ENCODE measurements around the gene SRD5A2.

DNA sequence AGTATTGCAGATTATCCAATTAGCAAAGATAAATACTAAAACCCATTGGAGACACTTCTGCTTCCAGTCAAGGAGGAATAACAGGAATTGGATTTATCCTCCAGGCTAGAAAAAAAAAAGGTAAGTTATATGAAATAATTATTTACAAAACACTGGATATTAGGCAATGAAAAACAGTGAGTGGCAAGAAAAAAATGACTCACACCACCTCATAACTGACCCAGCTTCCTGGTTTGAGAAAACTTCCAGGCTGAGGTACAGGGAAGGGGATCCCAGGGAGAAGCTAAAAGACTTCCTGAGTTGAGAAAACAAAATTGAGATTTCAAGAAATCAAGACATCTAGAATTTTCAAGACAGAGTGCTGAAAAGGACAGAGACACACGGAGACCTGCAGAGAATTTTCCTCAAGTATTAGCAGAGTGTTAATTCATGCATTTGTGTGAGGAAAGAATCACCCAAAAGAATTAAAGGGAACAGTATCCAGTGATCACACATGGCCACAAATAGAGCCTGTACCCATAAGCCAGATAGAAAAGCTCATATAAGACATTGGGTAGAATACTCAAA is 17.4 kb downstream of the SRD5A2 start:
- TF ChIP-seq POLR2A (IDR thresholded peaks at IDR 0.05), result no peak
- TF ChIP-seq, protein P1, sequence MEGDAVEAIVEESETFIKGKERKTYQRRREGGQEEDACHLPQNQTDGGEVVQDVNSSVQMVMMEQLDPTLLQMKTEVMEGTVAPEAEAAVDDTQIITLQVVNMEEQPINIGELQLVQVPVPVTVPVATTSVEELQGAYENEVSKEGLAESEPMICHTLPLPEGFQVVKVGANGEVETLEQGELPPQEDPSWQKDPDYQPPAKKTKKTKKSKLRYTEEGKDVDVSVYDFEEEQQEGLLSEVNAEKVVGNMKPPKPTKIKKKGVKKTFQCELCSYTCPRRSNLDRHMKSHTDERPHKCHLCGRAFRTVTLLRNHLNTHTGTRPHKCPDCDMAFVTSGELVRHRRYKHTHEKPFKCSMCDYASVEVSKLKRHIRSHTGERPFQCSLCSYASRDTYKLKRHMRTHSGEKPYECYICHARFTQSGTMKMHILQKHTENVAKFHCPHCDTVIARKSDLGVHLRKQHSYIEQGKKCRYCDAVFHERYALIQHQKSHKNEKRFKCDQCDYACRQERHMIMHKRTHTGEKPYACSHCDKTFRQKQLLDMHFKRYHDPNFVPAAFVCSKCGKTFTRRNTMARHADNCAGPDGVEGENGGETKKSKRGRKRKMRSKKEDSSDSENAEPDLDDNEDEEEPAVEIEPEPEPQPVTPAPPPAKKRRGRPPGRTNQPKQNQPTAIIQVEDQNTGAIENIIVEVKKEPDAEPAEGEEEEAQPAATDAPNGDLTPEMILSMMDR (IDR thresholded peaks at IDR 0.05), result no peak
